Stimulated activated CD4-positive, alpha-beta T cell treated with anti-CD3 and anti-CD28 coated beads, Interleukin-12 subunit alpha, Interleukin-12 subunit beta, amount 100 ng/mL, for 48 hours (primary cell): ENCODE data around the gene MRGPRF.

ENCODE experiments used
- DNase-seq, 3 donors: peaks; one replicate each; pipeline ENCODE4 v3.0.0-alpha.2; 2020; ENCODE audit warnings: low read depth in 2 of 3, low spot score in 1 of 3

The MRGPRF gene

DNA sequence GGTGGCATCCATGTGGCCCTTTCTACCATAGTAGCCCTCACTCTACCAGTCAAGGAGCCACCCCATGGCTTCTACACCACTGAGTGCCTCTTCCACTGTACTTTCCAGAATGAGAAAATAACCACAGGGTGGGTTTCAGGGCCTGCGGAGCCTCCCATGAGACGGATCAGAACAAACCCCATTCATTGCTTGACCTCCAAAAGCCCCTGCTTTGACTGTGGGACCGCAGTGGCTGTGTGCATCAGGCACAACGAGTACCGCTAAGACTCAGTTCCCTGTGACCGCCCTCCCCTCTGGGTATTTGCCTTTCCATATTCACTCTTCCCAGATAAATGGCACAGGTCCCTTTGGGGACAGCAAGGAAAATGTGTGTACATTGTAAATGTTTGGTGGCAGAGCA lies 11.5 kb upstream of the MRGPRF start:
- no peak for DNase-seq

DNA sequence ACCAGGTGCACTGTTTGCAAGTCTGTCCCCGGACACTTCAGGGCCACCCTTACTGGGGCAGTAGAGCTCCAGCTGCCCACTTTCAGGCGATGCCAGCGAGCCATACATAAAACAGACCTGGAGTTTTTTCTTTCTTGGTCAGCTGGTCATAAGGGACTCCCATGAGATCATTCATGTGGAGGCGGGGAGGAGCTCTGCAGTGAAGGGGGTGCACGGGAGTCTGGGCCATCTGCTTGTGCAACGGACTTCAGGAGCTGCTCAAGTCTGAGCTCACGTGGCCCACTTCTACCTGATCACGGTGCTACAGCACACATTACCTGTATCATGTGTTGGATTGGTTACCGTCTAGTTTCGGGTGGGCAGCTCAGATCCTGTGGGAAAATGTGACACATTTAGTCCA lies 9.2 kb upstream of the MRGPRF start:
- DNase-seq: no peak

DNA sequence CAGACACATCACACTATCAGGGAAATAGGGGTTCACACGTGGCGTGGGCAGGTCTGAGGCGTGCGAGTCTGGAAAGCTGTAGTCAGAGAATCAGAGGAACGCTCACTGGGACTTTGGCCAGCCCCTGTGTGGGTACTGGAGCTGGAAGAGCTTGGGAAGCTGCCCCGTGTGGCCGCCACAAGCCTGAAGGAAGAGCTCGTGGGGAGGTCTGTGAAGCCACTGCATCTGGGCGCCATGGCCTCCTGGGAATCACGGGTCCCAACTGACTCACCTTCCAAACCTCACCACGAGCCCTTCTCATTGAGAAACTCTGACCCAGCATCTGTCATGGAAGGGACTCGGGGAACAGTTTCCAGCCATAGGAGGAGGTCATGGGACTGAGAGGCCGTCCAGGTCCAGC lies 5.9 kb upstream of the MRGPRF start:
- no peak for DNase-seq

DNA sequence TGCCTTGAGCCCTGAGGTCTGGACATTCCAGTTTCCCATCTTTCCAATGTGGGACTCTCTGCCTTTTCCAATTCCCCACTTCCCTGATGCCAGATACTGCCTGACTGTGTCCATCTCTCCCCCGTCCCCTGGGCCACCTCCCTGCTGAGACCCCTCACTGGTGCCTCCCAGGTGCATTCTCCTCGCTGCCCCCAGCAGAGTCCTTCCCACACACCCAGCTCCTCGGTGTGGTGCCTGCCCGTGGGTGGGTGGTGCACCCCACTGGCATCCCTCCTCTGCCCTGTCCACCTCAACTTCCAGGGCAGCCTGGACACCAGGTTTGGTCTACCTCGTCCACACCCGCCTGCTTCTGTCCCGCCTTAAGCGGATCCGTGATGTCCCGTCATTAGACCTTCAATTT lies 4.9 kb upstream of the MRGPRF start:
- DNase-seq: no peak

DNA sequence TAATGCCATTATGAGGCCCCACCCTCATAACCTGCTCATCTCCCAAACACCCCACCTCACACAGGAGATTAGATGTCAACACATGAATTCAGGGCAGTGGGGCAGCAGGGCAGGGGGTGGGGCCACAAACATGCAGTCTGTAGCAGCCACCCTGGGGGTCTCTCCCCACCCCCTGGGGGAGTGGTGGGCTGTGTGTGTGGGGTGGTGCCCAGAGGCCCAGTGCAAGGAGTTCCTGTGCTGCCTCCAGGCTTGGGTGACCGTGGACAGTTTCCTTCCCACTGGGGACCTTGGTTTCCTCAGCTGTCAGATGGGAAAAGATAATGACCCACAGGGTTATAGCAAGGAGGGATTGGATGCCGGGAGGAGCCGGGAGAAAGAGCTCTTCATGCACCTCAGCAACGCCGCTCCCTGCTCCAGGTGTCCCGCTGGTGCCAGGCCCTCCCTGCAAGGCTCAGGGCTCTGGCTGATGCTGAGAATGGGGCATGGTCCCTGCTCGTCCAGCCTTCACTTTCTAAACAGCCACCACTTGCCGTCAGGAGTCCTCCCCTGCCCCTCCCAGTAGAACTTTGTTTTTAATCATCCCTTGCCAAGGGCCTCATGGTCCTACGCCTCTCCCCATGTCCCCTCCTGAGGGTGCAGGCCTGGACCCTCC lies 2.0 kb upstream of the MRGPRF start:
- DNase-seq: no peak

DNA sequence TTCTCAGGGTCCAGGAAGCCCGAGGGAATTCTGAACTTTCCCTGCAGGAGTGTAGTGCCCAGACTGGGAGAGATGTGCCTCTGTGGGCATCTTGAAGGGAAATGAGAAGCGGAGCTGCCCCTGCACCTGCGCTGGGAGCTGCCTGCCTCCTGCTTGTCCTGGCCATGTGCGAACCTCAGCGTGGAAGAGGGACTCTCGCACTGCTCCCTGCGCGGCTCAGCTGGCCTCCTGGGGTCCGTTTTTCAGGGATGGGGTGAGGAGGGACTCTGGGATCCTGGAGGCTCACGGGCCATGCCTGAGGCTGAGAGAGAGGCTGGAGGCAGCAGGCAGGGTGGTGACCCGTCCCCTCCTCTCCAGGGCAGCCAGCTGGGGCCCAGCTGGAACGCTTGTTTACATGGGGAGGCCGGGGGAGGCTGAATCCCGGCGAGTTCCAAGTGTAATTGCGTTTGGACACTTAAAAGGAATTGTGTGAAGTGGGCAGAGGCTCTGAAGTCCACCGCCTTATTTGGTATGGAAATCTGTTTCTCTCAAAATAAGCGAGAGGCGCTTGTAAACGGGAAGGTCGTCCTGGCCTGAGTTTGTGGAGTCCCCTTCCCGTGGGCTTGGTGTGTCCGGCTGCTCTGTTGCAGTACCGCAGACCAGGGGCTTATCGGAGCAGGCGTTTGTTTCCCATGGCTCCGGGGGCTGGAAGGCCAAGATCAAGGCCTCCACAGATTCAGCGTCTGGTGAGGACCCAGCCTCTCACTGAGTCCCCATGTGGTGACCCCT lies 1.2 kb upstream of the MRGPRF start:
- DNase-seq: no peak

DNA sequence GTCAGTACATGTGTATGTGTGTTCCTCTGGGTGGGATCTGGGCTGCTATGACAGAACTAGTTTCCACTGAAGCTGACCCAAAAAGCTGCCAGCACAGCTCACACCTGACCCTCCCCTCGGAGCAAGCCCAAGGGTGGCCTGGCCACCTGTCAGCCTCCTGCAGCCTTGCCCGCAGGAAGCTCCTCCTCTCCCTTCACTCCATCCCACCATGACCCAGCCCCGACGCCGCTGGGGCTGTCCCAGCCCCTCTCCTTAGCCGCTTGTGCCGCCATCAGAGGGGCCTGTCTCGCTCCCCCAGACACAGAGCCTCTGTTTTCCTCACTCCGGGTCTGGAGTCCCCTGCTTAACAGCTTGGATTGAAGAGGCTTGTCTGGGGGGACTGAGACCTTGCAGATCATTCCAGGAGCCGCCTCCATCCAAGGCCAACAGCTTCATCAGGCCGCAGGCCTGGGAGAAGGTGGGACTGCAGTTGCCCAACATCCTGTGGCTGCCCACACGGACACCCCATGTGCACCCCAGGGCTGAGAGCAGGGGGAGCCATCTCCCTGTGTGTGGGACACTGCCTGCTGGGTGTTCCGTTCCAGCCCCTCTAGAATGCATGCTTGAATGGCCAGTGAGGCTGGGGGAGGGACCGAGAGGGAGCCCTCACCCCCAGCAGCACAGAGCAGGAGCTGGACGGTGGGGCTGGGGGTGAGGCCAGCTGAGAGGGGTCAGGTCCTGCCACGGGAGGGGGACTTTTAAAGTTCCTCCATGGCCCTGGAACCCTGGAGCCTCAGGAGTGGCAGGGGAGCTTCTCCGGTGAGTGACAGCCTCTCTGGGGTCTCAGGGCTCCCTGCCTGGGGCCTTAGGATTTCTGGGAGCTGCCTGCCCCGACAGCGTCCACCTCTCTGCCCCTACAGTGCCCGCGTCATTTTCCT lies 696 bp downstream of the MRGPRF start:
- no peak for DNase-seq

DNA sequence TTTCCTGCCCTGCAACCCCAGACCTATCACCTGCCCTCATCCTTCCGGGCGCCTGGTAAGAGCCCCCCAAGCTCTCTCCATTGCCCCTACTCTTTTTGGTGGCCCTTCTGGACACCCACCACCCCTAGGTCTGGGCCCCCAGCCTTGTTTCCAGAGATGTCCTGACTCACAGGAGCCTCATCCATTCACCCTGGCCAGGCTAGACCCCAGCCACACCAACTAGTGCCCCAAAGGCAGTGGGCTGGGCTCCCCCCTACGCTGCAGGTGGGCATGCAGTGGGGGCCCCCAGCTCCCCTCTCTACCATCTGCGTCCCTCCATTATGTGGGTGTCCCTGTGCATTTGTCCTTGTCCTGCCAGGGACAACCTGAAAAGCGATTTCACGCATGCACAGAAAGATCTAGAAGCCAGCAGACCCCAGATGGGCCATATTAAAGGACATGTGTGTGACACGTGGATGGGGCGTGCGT lies 1.4 kb downstream of the MRGPRF start:
- no peak for DNase-seq

DNA sequence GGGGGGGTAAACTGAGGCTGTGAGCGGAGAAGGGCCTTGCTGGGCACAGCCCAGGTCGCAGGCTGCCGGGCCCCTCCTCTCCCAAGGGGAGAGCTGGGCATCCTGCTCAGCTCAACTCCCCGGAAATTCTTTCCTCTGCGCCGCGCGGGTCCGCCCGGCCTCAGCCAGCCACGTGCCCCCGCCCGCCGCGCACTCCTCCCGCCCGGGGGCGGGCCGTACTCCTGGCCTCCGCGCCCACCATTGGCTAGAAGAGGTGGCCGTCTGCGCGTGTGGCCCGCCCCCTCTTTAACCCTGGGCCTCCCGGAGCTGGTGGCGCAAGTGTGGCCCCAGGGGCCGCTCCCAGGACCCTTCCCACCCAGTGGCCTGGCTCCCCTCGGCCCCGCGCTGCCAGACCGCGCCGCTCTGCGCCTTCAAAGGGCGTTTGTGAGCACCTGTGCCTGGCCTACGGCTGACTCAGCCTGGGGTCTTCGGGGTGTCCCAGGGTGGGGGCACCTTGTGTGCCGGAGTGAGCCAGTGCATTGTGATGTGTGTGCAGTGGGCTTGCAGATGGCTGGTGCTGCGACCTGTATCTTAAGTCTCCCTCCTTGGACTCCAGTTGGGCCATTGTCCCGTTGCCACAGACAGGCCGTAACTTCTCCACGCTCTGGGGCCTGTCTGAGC lies 2.0 kb downstream of the MRGPRF start:
- DNase-seq: peak; percentile 9 to 15 (median 10)

DNA sequence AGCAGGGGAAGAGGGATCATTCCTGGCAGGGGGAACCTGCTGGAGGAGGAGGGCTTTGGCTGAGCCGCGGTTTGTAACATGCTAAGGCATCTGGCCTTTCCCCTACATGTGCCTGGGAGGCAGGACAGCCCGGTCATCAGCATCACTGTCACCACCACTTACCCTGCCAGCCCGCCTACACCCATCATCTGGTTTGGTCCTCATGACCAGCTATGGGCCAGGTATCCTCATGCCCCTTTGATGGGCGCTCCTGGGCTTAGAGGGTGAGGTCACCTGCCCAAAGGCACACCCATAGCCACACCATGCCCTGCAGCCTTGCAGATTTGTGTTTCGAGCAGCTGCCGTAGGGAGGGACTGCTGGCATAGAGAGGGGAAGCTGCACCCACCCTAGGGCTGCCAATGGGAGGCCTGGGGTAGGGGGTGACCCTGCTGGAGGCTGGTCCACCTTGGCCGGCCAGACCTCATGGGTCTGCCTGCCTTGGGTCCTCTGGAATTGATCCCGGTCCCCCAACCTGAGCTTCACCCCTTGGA lies 2.6 kb downstream of the MRGPRF start:
- DNase-seq: no peak

DNA sequence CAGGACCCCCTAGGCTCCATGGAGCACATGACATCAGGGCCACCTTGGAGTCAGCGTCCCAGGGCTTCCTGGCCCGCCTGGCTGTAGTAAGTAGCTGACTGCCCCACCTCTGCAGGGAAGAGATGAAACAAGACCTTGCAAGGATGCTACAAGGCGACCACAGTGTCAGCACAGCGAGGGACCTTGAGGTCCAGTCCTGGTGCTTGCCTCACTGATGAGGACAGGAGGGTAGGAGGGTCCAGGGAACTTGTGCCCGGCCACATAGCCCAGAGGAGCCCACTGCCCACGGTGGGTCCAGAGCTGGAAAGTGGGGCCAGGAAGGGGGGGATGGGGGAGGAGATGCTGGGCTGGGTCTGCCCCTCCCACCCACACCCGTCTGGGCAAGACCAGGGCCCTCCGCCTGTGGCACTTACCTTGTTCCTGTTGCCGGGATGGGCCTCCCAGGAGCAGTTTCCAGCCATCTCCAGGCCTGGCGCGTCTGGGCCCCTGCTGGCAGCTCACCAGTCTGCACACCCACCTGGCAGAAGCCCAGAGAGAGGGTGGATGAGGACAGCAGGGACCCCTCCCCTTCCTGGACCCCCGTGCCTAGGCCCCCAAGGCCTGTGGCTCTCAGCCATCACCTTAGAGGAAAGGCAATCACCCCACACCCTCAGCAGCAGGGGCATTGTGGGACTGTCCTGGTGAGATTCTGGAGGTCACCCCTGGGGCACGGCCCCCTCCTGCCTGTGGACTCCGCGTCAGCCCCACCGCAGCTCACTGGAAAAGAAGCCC lies 3.4 kb downstream of the MRGPRF start:
- no peak for DNase-seq

DNA sequence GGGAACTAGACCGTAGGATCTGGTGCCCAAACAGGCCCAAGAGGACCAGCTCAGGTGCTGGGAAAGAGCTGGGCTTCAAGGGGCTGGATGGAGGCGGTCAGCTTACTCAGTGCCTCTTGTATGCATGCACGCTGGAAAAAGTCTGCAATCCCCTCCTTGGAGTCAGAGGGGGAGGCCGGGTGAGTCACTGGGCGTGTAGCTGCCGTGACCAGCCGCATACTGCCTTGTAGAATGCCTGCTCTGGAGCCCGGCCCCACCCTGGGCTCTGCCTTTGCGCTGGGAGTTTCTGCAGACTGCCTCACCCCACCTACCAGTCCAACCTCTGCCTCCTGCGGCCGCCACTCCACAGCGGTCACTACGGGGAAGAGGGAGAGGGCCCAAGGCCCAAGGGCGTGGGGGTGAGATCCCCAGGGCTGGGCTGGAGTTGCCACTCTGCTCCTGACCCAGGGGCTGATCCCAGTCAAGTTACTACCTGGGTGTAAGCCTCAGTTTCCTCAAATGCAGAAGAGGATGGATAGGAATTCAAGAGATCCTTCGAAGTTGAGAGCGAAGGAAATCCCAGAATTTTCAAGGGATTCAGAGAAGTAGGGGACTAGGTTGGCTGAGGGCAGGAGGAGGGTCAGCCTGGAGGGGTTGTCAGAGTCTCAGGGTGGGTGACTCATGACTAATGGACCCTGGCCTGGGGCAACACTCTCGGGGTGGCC lies 4.2 kb downstream of the MRGPRF start:
- DNase-seq: no peak

DNA sequence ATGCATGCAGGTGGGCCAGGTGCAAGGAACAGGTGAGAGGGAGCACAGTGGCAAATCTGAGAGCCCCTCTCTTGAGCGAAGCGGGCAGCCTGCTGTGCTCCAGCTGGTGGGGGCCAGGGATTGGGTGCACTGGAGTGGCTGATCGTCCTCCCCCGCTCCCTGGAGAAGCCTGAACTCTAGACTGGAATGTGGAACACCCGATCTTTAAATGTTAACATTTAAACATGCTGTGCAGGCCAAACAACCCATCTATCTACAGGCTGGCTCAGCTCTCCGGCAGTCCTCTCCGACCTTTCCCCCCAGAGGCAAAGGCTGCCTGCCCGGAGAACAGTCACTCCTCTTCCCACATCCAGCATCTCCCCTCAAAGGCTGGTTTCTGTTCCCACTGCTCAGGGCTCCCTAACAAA lies 5.1 kb downstream of the MRGPRF start:
- no peak for DNase-seq

DNA sequence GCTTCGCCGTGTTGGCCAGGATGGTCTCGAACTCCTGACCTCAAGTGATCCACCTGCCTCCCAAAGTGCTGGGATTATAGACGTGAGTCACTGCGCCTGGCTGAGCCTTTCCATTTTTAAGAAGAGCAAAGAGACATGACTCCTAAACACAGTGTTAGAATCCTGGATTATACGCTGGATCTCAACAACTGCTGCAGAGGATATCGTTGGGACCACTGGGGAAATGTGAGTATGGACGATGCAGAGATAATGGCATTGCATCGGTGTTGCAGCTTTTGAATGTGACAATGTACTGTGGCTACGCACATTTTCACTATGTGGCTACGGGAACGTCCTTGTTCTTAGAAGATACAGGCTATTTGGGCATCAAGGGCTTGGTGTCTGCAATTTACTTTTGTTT lies 6.2 kb downstream of the MRGPRF start:
- DNase-seq: no peak

DNA sequence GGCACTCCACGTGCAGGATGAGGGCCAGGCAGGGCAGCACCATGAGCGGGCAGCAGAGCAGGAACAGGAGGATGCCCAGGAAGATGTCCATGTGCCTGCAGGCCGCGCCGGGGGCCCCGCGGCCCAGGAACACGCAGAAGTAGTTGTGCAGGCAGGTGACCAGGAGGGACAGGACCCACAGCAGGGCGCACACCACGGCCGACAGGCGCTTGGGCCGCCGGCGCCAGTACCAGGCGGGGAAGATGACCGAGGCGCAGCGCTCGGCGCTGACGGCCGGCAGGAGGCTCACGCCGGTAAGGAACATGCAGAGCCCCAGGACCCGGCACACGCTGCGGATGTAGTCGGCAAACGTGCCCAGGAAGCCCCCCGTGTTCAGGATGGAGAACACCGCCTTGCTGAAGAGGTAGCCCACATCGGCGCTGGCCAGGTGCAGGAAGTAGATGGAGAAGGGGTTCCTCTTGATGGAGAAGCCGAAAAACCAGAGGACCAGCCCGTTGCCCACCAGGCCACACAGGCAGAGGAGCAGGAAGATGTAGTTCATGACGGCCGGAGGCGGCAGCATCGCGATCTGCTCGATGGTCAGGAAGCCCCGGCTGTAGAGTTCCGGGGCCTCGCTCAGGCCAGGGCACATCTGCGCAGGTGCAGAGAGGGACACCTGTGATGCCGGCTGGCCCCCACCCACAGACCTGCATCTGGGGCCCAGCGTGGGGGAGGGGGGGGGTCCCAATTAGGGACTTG lies 7.2 kb downstream of the MRGPRF start:
- no peak for DNase-seq

DNA sequence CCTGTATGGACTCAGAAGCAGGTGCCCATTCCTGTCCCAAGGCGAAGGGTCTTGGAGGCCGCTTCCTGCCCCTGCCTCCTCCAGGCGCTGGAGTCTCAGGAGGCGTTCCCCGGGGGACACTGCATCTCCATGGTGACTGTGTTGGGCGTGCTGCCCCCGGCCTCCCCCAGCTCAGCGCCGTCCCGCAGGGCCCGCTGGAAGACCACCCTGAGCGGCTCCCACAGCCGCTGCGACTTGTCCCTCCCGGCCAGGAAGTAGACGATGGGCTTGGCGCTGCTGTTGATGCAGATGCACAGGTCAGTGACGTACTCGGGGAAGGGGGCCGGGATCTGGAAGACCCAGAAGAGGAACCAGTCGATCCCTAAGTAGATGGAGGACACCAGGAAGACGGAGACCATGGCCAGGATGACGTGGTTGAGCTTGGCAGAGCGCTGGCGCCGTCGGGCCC lies 7.8 kb downstream of the MRGPRF start:
- no peak for DNase-seq

DNA sequence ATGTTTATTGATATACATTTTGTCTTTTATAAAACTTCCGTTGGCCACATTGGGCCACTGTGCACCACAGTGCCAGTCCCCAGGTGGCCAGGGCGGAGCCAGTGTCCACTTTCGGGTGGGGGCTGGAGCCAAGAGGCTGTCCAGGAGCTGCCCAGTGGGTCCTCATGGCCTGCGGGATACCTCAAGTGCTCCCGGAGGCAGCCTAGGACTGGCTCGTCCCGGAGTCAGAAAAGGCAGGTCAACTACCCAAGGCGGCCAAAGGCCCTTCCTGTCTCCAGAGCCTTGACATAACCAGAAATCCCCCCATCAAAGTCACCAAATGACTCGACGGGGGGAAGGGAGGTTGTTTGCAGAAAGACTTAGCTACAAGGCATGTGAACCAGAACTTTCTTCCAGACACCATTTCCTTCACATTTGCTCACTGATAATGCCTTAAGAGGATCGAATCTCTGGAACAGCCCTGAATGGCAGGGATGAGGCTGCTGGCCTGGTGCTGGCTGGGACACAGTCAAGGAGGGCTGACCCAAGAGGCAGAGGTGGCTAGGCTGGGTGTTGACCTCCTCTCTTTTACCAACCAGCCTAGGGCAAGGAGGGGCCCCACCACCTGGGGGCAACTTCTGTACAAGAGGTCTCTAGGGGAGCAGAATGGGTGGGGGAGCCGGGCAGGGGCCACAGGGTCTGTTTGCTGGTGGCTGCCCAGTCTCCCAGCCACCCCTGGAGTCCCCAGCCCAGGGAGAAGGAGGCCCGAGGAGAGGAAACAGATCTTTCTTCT lies 8.4 kb downstream of the MRGPRF start:
- DNase-seq: no peak

DNA sequence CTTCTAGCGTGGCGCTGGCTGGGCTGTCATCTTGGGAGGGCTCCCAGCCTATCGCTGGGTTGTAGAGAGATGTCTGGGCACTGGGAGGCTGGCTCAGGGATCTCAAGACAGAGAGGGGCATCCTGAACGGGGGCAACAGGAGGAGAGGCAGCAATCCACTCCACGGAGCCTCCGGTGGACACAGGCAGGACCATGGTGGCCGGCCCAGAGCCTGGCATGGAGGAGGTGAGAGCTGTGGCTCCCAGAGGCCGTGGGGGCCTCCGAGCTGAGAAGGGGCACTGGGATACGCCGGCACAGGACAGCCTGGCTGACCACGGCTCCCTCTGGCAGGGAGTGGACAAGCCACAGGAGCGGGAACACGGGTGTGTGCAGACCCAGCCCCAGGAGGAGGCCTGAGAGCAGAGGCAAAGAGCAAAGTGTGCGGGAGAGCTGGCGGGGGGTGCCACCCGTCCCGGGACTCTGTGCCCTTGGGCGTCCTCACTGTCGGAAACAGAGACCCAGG lies 9.1 kb downstream of the MRGPRF start:
- no peak for DNase-seq
